GM08714 (cell line): ENCODE results near the gene GPR151.

ENCODE experiments used
- H3K4me3 ChIP-seq: fragments of 200-500 bp; sonication (Bioruptor generic); 2 replicates; pipeline ENCODE4 v1.5.1; 2014; ENCODE audit warnings: mild to moderate bottlenecking, low read length, inconsistent platforms
- ZNF274 ChIP-seq: IDR thresholded peaks from 2 replicates; pipeline ENCODE4 v1.6.1; 2012; ENCODE audit warnings: mild to moderate bottlenecking, low read depth, low read length

GPR151 gene

DNA sequence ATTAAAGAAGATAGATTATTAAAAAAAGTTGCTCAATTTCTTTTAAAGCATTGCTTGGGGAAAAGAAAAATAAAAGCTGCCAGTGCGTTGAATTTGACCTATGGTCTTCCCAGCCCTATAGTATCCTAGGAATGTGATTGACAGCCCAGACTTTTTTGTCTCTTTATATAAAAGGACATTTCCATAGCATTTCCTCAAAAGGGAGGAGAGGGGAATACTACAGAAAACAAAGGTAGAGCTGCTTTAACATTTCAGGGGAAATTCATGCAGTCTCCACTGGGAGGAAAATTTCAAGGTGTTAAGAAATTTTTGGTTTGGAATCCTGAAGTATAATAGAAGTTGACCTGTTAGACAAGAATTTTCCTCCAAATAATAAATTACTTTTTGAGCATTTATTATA lies 17.9 kb upstream of the GPR151 start:
- H3K4me3 ChIP-seq: no peak overlapping the region
- no peak for TF ChIP-seq ZNF274

DNA sequence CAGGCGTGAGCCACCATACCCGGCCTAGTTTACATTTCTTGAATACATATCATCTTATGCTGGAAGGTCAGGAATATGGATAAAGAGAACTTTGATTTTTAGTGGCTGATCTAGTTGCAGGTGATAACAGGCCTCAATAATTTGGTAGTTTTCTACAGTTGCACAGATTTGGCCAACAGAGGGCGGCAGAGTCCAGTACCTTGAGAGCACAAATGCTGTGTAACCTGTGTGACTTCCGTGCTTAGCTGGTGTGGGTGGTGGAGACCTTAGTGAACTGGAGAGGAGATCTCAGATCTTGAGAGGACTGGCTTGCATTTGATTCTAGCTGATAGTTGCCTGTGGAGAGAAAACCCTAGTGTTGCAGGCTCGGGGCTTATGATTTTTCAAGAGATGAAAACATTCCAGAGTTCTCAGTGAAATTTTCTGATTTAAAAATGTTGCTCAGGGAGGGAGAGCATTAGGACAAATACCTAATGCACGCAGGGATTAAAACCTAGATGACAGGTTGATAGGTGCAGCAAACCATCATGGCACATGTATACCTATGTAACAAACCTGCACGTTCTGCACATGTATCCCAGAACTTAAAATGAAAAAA lies 17.4 kb upstream of the GPR151 start:
- TF ChIP-seq ZNF274: no peak
- H3K4me3 ChIP-seq: no peak overlapping the region

DNA sequence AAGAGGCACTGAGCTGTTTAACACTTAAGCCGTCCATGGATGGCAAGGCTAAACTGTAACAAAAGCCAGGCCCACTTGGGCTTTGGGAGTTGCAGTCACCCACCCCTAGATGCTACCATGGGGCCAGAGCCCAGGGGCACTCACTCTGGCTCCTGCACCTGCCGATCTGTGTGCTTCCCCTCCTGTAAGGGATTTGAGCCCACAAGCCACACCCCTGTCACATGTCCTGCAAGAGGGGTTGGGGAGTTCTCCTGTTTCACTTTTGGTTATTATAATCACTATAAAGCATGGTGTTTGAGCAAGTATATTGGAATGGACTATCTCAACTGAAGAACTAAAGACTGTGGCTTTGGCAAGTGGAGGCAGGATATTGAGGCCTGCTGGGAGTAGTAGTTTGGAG lies 14.0 kb upstream of the GPR151 start:
- no peak overlapping the region for H3K4me3 ChIP-seq
- no peak for TF ChIP-seq ZNF274

DNA sequence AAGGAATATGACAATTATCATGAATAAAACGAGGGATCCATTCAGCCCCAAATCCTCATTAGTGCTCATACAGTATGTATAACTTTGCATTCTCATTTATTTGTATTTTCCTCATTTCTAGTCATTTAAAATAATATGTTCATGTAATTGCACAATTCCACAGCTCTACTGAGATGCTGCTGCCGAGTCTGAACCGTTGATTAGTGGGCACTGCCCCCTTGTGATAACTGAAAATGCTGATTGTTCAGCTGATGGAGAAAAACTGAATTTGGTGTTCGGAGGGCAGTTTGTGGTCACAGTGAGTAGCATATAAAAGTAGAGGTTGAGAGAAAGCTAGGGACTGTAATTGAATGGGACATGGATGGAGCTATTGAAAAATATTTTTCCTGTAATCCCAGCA lies 12.2 kb upstream of the GPR151 start:
- no peak for TF ChIP-seq ZNF274
- H3K4me3 ChIP-seq: no peak overlapping the region

DNA sequence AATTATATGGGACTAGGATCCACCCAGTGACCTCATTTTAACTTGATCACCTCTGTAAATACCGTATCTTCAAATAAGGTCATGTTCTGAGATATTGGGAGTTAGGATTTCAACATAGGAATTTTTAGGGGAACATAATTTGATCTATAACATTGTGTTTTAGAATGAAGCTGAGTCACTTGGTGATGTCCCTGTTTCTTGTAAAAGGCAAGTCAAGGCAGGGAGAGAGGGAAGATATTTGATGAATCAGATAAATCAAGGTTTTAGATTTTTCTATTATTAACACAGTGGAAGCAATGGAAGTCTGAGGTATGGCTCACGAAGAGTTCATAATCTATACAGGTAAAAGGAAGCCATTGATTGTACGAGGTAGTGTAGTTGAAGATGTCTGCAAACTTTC lies 11.8 kb upstream of the GPR151 start:
- H3K4me3 ChIP-seq: no peak overlapping the region
- no peak for TF ChIP-seq ZNF274

DNA sequence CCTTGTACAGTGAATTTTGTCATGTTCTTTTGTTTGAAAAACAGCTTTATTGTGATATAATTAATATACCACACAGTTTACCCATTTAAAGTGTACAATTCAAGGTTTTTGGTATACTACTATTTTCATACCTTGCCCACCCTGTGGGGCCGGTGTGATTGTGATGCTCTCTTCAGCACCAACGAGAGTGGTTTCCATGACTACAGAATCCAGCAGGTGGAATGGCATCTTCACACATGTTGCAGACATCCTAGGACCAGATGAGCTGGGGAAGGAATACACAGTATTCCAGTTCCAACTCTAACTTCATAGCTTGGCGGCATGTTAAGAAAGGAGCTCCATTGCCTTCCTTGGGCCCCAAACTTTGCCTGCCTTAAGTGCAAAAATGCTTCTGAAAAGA lies 7.7 kb upstream of the GPR151 start:
- TF ChIP-seq ZNF274: no peak
- no peak overlapping the region for H3K4me3 ChIP-seq

DNA sequence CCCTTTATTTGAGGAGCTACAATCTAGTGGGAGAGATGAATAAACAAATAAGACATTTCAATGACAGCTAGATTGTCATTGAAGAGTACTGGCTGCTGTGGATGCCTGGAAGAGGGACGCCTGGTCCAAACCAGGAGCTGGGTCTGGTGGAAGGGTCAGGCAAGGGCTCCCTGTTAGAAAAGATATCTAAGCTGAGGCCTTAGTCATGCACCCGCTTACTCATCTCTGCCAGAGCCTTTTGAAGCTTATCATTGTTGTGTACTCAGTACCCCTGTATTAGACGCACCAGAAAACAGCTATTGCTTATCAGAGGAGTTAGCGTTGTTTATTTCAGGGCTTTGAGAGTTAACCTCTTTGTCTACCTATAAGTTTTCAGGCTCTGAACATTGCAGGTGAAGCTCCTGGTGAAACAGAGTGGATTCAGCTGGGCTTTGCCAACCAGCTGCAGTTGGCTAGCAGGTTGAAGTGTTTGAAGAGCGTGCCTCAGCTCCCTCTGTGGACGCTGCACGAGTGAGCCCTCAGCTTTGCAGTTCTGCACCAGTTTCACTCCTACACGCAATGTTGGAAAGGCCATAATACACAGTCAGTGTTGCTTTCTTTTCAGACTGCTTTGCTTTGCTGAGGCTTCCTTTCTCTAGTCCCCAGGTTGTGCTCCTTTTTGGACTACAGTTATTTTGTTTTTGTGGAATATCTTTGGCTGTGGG lies 5.6 kb upstream of the GPR151 start:
- TF ChIP-seq ZNF274: no peak
- no peak overlapping the region for H3K4me3 ChIP-seq

DNA sequence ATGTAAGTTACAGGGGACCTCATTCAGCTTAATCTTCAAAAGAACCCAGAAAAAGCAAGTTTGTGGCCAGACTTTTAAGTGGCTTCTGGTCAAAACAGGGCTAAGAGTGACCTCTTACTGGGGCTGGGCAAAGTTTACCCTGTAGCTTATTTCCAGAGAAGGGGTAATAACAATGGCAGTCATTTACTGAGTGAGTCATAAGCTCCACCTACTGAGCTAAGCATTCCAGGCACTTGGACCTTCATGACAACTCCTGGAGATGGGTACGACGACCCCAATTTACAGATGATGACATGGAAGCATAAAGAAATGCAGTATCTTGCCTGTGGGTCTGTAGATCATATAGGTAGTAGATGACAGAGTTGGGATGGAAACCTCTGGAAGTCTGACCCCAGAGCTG lies 4.7 kb upstream of the GPR151 start:
- no peak overlapping the region for H3K4me3 ChIP-seq
- TF ChIP-seq ZNF274: no peak

DNA sequence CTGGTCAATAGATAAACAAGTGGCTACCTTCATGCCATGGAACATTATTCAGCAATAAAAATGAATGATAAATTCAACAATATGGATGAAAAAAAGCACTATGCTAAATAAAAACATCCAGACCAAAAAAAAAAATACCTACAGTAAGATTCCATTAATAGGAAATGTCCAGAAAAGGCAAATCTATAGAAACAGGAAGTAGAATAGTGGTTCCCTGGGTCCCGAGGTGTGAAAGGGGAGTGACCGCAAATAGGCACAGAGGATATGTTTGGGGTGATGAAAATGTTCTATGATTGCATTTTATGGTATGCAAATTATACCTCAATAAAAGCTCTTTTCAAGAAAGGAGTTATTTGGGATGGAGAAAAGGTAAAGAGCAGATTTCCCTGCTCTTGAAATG lies 3.6 kb upstream of the GPR151 start:
- TF ChIP-seq ZNF274: no peak
- H3K4me3 ChIP-seq: no peak overlapping the region

DNA sequence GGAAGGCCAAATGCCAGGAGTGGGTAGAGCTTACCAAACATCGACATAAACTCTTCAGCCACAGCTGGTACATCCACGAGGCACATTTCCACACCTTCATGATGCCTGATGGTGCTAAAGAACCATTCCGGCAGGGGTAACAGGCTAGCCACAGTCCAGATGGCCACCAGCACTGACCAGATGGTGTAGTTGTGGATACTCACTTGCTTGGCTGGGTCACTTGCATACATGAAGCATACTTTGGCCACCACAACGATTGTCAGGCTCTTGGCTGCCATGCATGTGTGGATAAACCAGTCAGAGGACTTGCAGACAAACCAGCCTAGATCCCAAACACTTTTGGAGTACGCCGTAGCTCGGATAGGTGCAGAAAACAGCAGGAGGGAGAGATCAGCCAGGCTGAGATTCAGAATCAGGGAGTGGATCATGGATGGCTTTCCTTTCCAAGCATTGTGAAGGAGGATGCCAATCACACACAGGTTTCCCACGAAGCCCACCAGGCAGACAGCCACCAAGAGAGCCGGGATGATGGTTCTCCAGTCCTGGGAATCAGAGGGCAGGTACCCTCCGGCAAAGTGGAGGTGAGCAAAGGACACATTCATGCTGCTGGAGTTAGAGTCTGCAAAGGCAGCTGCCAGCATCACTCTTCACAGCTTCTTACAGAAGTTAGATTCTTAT lies 378 bp downstream of the GPR151 start:
- TF ChIP-seq ZNF274: no peak

DNA sequence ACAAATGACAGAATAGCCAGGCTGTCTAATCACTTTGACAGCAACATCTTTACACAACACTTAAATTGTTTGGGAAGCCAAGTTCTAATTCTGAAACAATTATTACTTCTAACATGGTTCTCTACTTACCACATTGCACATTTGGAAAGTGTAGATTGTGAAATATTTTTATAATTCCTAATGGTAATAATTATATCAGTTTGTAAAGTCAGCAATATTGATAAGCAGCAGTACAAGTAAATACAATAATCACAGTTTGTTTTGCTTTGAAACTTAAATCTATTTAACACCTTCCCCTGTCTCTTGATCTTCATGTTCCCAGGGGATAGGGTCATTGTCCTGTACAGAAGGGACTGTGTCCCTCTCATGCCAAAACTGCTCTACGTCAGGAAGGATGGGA lies 1.4 kb downstream of the GPR151 start:
- TF ChIP-seq ZNF274: no peak
- H3K4me3 ChIP-seq: no peak overlapping the region

More for the DNA sequence above, 378 bp downstream of the GPR151 start:
- H3K4me3 ChIP-seq: no peak overlapping the region

DNA sequence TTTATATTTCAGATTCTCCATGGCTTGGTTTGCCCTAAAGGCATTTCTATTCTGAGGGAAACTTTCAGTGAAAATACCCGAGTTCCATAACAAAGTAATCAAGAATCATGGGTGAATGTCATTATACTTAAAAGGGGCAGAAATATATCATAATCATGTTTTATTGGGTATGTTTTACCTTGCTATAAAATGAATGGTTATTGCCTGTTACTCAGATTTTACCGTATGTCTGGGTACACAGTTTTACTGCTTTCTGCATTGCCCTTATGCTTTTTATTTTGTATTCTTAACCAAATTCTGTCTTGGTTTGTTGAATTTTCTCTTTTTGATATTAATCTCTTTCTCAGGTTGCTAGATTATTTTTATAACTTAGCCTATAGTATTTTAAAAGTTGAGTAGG lies 2.5 kb downstream of the GPR151 start:
- no peak for TF ChIP-seq ZNF274

DNA sequence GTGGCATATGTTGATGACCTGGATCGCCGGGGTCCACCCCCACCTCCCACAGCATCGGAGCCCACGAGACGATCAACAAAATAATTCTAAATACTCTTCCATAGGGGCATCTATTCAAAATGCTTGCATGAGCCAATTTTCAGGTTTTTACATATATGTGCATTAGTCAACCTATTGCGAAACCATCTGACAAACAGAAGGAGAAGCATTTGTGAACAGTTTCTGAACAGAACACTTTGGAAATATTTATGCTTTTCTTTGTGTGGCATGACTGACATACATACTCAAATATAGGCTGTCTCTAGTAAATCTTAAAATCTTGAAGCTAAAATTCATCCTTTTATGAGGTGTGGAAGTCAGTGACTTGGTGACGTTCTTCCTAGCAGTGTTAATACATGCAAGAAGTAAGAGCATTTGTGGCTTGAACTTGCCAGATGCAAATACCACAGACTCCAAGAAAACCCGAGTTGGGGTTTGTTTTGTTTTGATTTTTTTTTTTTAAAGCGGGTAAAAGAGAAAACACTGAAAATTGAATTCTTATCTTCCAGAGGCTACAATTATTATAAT lies 5.3 kb downstream of the GPR151 start:
- no peak for TF ChIP-seq ZNF274
- no peak overlapping the region for H3K4me3 ChIP-seq

More for the DNA sequence above, 2.5 kb downstream of the GPR151 start:
- no peak overlapping the region for H3K4me3 ChIP-seq

DNA sequence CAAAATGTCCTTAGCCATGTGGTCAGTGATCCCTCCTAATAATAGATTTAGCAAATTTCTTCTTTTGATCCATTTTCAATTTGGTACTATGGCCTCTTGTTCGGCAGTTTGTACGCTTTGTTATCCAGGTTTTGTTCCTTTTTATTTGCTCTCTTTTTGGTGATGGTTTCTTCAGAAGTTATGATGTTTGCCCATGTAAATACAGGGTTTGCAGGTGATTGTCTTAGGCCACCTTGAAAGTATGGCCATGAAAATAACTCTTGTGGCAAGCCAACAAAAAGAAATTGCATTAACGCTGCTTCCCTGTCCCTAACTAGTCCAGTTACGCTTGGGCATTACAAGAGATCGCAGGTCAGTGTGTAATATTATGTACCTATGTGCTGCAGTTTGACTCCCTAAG lies 8.6 kb downstream of the GPR151 start:
- no peak overlapping the region for H3K4me3 ChIP-seq
- TF ChIP-seq ZNF274: no peak

DNA sequence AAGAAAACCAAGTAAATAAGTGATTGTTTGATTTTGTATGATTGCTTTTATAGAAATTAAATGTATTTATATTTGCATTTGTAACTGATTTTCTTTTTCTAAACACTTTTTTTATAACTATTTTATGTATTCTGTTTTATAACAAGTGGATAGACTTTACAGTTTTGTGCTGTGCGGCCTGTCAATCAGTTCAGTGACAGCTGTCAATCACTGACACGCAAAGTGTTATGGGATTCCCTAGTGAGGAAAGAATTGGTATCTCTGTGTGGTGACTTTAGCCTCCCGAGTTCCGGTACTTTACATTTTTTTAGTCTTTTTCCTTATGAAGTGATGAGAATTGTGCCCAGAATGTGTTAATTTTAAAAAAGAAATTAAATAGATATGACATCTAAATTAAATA lies 16.3 kb downstream of the GPR151 start:
- no peak overlapping the region for H3K4me3 ChIP-seq
- no peak for TF ChIP-seq ZNF274
